ENCODE results near the gene SEMA6B.

GRCh38 chr19:4512070-4512469, 47.4 kb downstream of the SEMA6B start:
- TF ChIP-seq CTCF (IDR thresholded peaks at IDR 0.05; ENCODE audit: poor library complexity) (no peak), EZH2 (IDR thresholded peaks at IDR 0.05; ENCODE audit: borderline replicate concordance) (no peak)

All from hepatocyte (in vitro differentiated cells).